Activated naive CD8-positive, alpha-beta T cell treated with anti-CD3 and anti-CD28 coated beads, Interleukin-2, amount 10 ng/mL, durations not matched to agents 7 days and 5 days (primary cell): ENCODE results near the gene NMRAL1. TPM values are rescaled to one million over a fixed set of nuclear protein-coding genes. Genes with fewer than 3 reads are reported as not detected.

Experiments
- ATAC-seq: fragments of 150-1000 bp; cut with Tn5 transposase; one replicate; pipeline ENCODE4 v1.10.0; 2021; ENCODE audit warnings: low read depth, moderate library complexity
- POLR2A ChIA-PET: fragments of 350-600 bp; sonication (Branson Sonifier 250); formaldehyde crosslinking; loops from one replicate; lab custom pipeline; 2021; ENCODE audit warnings: antibody characterized with exemption; lab: Charles Lee
- DNase-seq: peaks from one replicate; pipeline ENCODE4 v3.0.0; 2021
- H3K27ac Mint-ChIP-seq: one replicate; pipeline ENCODE4 v1.8.0; 2022; ENCODE audit warnings: mild to moderate bottlenecking, mixed read lengths
- H3K27me3 Mint-ChIP-seq: one replicate; pipeline ENCODE4 v1.8.0; 2022; ENCODE audit warnings: mild to moderate bottlenecking, moderate library complexity, mixed read lengths
- H3K36me3 Mint-ChIP-seq: one replicate; pipeline ENCODE4 v1.8.0; 2021; ENCODE audit warnings: mild to moderate bottlenecking, mixed read lengths
- H3K4me1 Mint-ChIP-seq: one replicate; pipeline ENCODE4 v1.8.0; 2021; ENCODE audit warnings: mixed read lengths
- H3K4me3 Mint-ChIP-seq: one replicate; pipeline ENCODE4 v1.8.0; 2022; ENCODE audit warnings: mild to moderate bottlenecking, moderate library complexity, mixed read lengths
- H3K9me3 Mint-ChIP-seq: one replicate; pipeline ENCODE4 v1.8.0; 2021; ENCODE audit warnings: mixed read lengths
- total RNA-seq, 2 experiments: library from RNA; stranded (reverse); gene quantifications; one replicate each; pipeline ENCODE4 v1.2.3, GENCODE V29; 2021

The NMRAL1 gene
- total RNA-seq: 10 to 100 TPM; 64.5 to 64.6 TPM

- DNase-seq (peak; percentile 90), ATAC-seq (peak; percentile 66)
- Mint-ChIP-seq H3K9me3 (no peaks in the 10 kb centered on the region), H3K4me3 (peak within 1 kb of the TSS; percentile 95), H3K27me3 (no peaks in the 10 kb centered on the region), H3K36me3 (peaks cover 14% of the 10 kb centered on the region), H3K4me1 (peaks cover 33% of the 10 kb centered on the region), H3K27ac (peak within 1 kb of the TSS; percentile 95)
- POLR2A ChIA-PET: interaction anchor here (0.5 to 6.6 kb wide), 10 partner anchors 9 to 360 kb away, joined by 3 to 112 read pairs (median 6); partner anchors contain the start of genes CORO7 and TFAP4
Measured at GRCh38 chr16:4474192-4474961, at the start of gene NMRAL1. NMRAL1 (minus strand) TSS chr16:4474625; CDS start chr16:4474132, 493 bp downstream.

DNA sequence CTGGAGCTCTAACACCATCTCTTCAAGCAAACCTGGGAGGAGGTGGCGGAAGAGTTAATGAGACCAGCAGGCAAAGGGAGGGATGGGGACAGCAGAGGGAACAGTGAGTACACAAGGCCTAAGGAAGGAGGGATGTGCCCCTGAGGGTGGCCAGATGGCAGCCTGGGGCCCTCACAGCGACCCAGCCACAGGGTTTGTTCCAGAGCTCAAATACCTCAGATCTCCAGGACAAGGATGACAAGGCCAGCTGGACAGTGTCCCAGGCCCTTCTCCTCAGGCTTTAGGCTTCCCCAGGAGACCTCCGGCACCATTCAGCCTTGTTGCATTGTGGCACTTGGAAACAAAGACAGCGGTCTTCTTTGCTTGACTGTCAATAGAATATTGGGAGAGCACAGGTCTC, 49.3 kb upstream of the NMRAL1 start:
- no peaks in the 10 kb centered on the region for H3K9me3 Mint-ChIP-seq
- H3K4me1 Mint-ChIP-seq: peaks cover 24% of the 10 kb centered on the region
- DNase-seq (no peak), ATAC-seq (no peak)
- POLR2A ChIA-PET: no interaction called here
- H3K27ac Mint-ChIP-seq: no peak overlapping the region
- H3K27me3 Mint-ChIP-seq: no peaks in the 10 kb centered on the region
- H3K36me3 Mint-ChIP-seq: peaks cover 11% of the 10 kb centered on the region
- H3K4me3 Mint-ChIP-seq: no peak overlapping the region

DNA sequence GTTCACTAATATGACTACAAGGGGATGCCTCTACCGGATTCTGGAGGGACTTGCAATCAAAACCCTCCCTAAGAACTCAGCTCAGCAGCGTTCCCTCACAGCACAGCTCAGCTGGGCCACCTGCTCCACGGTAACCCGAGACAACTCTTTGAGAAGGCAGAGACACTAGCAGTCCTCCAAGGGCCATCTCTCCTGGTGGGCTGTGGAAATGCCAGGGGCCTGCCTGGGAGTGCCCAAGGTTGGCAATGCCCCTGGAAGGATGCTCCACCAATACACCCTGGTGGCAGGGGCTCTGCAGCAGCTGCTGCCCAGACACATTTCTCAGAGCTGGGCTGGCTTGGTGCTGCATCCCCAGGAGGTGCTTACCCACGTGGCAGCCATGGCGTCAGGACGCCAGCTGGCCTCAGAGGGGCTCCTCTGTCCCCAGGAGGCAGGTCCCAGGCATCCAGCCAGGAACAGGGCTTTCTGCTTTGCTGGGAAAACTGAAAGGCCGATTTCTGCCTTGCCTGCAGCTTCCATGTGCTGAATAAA, 47.7 kb upstream of the NMRAL1 start:
- Mint-ChIP-seq H3K4me1 (peaks cover 17% of the 10 kb centered on the region), H3K27ac (no peak overlapping the region), H3K27me3 (no peaks in the 10 kb centered on the region), H3K9me3 (no peaks in the 10 kb centered on the region), H3K36me3 (peaks cover 11% of the 10 kb centered on the region), H3K4me3 (no peak overlapping the region)
- no peak for DNase-seq
- POLR2A ChIA-PET: interaction anchor here (0.6 to 0.7 kb wide), 2 partner anchors 22 to 28 kb away, joined by 4 to 6 read pairs; no protein-coding TSS in a partner anchor
- no peak for ATAC-seq

GRCh38 chr16:4520913-4521312, 46.5 kb upstream of the NMRAL1 start:
- POLR2A ChIA-PET: no interaction called here
- no peaks in the 10 kb centered on the region for H3K27me3 Mint-ChIP-seq
- H3K27ac Mint-ChIP-seq: no peak overlapping the region
- DNase-seq: no peak
- H3K4me1 Mint-ChIP-seq: peaks cover 21% of the 10 kb centered on the region
- no peak overlapping the region for H3K4me3 Mint-ChIP-seq
- H3K36me3 Mint-ChIP-seq: peaks cover 9% of the 10 kb centered on the region
- no peaks in the 10 kb centered on the region for H3K9me3 Mint-ChIP-seq
- ATAC-seq: no peak

- peaks cover 36% of the 10 kb centered on the region for H3K4me1 Mint-ChIP-seq
- no peak overlapping the region for H3K4me3 Mint-ChIP-seq
- H3K27ac Mint-ChIP-seq: peak overlapping the region; percentile 19
- POLR2A ChIA-PET: interaction anchor here (0.5 kb wide), 1 partner anchor 32 kb away, joined by 3 read pairs; no protein-coding TSS in a partner anchor
- ATAC-seq: no peak
- no peaks in the 10 kb centered on the region for H3K9me3 Mint-ChIP-seq
- DNase-seq: no peak
- H3K27me3 Mint-ChIP-seq: no peaks in the 10 kb centered on the region
- peaks cover 11% of the 10 kb centered on the region for H3K36me3 Mint-ChIP-seq
Measured at GRCh38 chr16:4519274-4520058, 45.0 kb upstream of the NMRAL1 start.

GRCh38 chr16:4517812-4518680, 43.6 kb upstream of the NMRAL1 start:
- ATAC-seq: no peak
- Mint-ChIP-seq H3K4me1 (peaks cover 43% of the 10 kb centered on the region), H3K9me3 (no peaks in the 10 kb centered on the region), H3K27me3 (no peaks in the 10 kb centered on the region), H3K4me3 (no peak overlapping the region), H3K36me3 (peaks cover 9% of the 10 kb centered on the region), H3K27ac (peak overlapping the region; percentile 80)
- POLR2A ChIA-PET: no interaction called here
- no peak for DNase-seq

DNA sequence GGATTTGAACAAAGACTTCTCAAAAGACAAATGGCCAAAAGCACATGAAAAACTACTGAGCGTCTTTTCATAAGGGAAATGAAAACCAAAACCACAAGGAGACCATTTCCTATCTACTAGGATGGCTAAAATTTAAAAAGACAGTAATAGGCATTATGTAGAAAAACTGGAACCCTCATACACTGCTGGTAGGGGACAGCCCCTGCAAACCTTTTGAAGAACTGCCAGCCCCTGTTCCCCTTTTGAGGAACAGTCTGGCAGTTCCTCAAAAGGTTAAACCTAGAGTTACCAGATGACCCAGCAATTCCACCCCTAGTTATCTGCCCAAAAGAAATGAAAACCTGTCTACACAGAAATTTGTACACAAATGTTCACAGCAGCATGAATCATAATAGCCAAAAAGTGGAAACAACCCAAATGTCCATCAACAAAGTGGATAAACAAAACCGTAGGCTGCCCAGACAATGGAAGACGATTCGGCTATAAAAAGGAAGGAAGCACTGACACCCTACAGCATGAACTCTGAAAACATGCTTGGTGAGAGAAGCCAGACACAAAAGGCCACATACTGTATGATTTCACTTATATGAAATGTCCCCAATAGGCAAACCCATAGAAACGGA, 41.3 kb upstream of the NMRAL1 start:
- Mint-ChIP-seq H3K36me3 (peaks cover 15% of the 10 kb centered on the region), H3K27me3 (no peaks in the 10 kb centered on the region), H3K4me1 (peaks cover 51% of the 10 kb centered on the region), H3K4me3 (peak overlapping the region; percentile 77), H3K27ac (peak overlapping the region; percentile 87), H3K9me3 (no peaks in the 10 kb centered on the region)
- ATAC-seq (no peak), DNase-seq (no peak)
- POLR2A ChIA-PET: interaction anchor here (0.7 to 2.5 kb wide), 8 partner anchors 10 to 219 kb away, joined by 3 to 21 read pairs (median 4); partner anchors contain the start of genes CDIP1, CORO7, DNAAF8 and HMOX2

GRCh38 chr16:4514606-4515005, 40.2 kb upstream of the NMRAL1 start:
- Mint-ChIP-seq H3K9me3 (no peaks in the 10 kb centered on the region), H3K36me3 (peaks cover 19% of the 10 kb centered on the region), H3K27ac (peak overlapping the region; percentile 87), H3K4me3 (peak overlapping the region; percentile 77), H3K27me3 (no peaks in the 10 kb centered on the region), H3K4me1 (peaks cover 51% of the 10 kb centered on the region)
- POLR2A ChIA-PET: interaction anchor here (0.9 to 2.5 kb wide), 8 partner anchors 9 to 220 kb away, joined by 3 to 21 read pairs (median 4); partner anchors contain the start of genes CDIP1, DNAAF8 and HMOX2
- peak; percentile 27 for ATAC-seq
- peak; percentile 46 for DNase-seq

DNA sequence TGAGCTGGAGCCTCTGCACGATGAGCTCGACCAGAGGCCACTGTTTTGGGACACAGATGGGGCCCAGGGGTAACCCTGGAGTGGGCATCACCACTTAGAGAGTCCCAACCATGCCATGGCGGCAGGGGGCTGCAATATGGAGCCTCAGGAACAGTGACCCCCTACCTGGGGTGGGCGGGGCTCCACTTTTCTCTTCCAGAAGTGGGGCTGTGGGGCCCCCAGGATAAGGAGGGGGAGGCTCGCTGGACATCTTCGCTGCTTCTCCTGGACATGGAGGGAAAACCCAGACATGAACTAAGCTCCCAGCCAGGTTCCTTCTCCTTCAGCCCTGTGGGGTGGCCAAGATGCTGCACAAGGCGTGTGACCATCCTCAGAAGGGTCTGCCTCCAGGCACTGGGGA, 39.5 kb upstream of the NMRAL1 start:
- Mint-ChIP-seq H3K27me3 (no peaks in the 10 kb centered on the region), H3K4me1 (peaks cover 51% of the 10 kb centered on the region), H3K36me3 (peaks cover 21% of the 10 kb centered on the region), H3K27ac (peak overlapping the region; percentile 87), H3K9me3 (no peaks in the 10 kb centered on the region), H3K4me3 (no peak overlapping the region)
- POLR2A ChIA-PET: interaction anchor here (2.0 to 2.5 kb wide), 4 partner anchors 8 to 37 kb away, joined by 5 to 21 read pairs (median 12); partner anchors contain the start of genes CDIP1 and HMOX2
- no peak for DNase-seq
- no peak for ATAC-seq

DNA sequence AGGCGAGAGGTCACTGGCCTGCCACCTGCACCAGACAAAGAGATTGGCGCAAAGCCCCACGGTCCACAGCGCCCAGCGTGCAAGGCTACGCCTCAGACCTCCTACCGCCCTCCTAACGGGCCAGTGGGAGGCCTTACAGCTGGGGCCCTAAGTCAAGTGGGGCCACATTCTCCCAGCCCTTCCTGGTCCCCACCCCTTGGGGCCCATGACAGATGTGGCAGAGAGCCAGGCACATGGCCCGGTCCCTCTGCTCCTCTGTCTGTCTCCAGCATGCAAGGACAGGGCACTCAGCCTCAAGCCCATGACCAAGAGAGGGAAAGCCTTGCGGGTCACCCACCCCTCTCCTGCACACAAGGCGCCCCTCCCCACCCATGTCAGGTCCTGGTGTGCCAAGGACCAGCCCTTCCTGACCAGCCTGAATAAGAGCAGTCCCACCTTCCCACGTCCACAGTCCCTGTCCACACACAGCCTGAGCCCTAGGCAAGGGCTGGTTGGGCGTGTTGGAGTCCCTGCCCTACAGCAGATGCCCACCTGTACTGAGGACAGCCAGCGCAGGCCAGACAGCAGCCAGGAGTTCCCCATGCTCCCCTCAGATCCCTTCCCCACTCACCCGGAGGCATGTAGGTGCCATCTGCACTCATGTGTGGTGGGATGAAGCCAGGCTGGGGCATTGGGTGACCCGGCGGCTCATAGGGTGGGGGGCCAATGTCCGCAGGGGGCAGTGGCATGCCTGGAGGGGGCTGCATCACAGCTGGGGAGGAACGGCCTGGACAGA, 38.8 kb upstream of the NMRAL1 start:
- POLR2A ChIA-PET: interaction anchor here (2.0 to 2.5 kb wide), 3 partner anchors 8 to 36 kb away, joined by 11 to 21 read pairs (median 12); partner anchors contain the start of genes CDIP1 and HMOX2
- ATAC-seq (no peak), DNase-seq (no peak)
- Mint-ChIP-seq H3K4me3 (peak overlapping the region; percentile 35), H3K4me1 (peaks cover 51% of the 10 kb centered on the region), H3K9me3 (no peaks in the 10 kb centered on the region), H3K27ac (peak overlapping the region; percentile 76), H3K36me3 (peaks cover 23% of the 10 kb centered on the region), H3K27me3 (no peaks in the 10 kb centered on the region)

DNA sequence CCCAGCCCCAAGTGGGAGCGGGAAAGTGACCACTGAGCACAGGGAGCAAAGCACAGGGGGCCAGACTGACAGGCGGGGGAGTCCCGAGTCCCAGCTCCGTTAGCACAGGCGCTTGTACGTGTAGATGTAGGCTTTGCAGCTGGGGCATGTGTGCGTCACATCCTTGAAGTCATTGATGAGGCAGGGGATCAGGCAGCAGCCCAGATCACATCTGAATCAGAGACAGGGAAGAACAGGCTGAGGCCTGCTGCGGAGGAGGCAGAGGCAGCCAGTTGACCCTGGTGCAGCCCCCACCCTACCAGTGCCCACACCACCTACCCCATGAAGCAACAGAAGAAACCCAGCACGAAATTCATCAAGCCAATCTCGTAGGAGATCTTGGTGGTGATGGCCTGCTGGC, 38.0 kb upstream of the NMRAL1 start:
- no peak for DNase-seq
- Mint-ChIP-seq H3K9me3 (no peaks in the 10 kb centered on the region), H3K27ac (peak overlapping the region; percentile 74), H3K36me3 (peaks cover 29% of the 10 kb centered on the region), H3K4me1 (peaks cover 51% of the 10 kb centered on the region), H3K4me3 (no peak overlapping the region), H3K27me3 (no peaks in the 10 kb centered on the region)
- POLR2A ChIA-PET: no interaction called here
- no peak for ATAC-seq
